ENCODE results near the gene NECAB2. TPM values are rescaled to one million over a fixed set of nuclear protein-coding genes. Genes with fewer than 3 reads are reported as not detected.

Gene NECAB2
- total and polyA plus RNA-seq, 2 of the 8 experiments (the other 6 are each of a cell fraction or from before 2014, with no cell fraction given), result 3.6 to 4.2 TPM

DNA sequence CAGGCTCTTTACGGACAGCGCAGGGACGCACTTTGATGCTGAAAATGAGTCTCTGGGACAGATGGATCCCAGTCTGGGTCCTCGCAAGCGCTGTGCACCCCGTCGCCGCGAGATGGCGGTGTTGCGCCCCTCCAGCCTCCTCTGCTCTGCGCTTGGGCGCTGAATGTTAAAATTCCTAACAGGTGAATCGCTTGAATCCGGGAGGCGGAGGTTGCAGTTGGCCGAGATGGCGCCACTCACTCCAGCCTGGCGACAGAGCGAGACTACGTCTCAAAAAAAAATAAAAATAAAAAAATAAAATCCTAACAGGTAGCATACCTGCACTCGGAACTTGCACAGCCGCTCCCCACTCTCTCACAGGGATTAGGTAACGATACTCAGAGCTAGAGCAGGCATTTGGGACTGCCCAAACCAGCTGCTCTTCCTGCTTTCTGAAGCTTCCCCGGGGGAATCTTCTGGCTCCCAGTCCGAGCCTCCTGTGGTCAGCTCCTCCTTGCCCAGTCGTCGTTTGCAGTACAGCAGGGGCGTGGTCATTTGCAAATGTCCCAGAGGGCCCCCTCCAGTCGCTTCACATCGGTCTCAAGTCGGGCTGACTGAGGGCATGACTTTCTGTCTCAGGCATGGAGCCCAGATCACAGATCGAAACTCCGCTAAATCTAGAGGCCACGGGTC lies 41.2 kb upstream of the NECAB2 start (continued):
- TF ChIP-seq FOSL1 (IDR thresholded peaks at IDR 0.05; ENCODE audit: insufficient read depth, low read depth, low read length) (no peak), TBP (IDR thresholded peaks at IDR 0.05; ENCODE audit: low read depth, low read length) (peak; percentile 59; the same call in 1 of the 2 replicates), POLR2AphosphoS5 (IDR thresholded peaks at IDR 0.05; ENCODE audit: low read depth, low read length) (peak; percentile 51; the same call in 1 of the 2 replicates), SP4 (IDR thresholded peaks at IDR 0.05; ENCODE audit: low read length) (no peak), BRCA1 (IDR thresholded peaks at IDR 0.05; ENCODE audit: low read depth, low read length) (no peak), CBX8 (IDR thresholded peaks at IDR 0.05; ENCODE audit: borderline replicate concordance, low read depth, low read length) (no peak), RBBP5 (IDR thresholded peaks at IDR 0.05; ENCODE audit: borderline replicate concordance, low read depth, low read length) (no peak), KDM5A (IDR thresholded peaks at IDR 0.05; ENCODE audit: low read length) (no peak), SAP30 (IDR thresholded peaks at IDR 0.05; ENCODE audit: insufficient read depth, insufficient replicate concordance, low read length) (no peak), JUND (IDR thresholded peaks at IDR 0.05; ENCODE audit: low read length) (peak; percentile 75; the same call in 1 of the 2 replicates), ATF3 (IDR thresholded peaks at IDR 0.05; ENCODE audit: insufficient read depth, low read depth, low read length) (no peak), CTBP2 (IDR thresholded peaks at IDR 0.05; ENCODE audit: borderline replicate concordance, insufficient read depth, insufficient read length, low read length) (no peak), RAD21 (IDR thresholded peaks at IDR 0.05 in 1 of 2, conservative IDR thresholded peaks at IDR 0.05 in 1 of 2; ENCODE audit: low read depth in 2 of 2, low read length in 2 of 2) (peak; percentile 68 to 76), E2F6 (IDR thresholded peaks at IDR 0.05) (peak; percentile 13; the same call in 1 of the 2 replicates), TAF1 (IDR thresholded peaks at IDR 0.05; ENCODE audit: low read depth, low read length) (peak; percentile 61; the same call in 1 of the 2 replicates), NANOG (IDR thresholded peaks at IDR 0.05; ENCODE audit: insufficient read depth, low read depth, low read length, poor library complexity, severe bottlenecking) (no peak), HDAC6 (IDR thresholded peaks at IDR 0.05; ENCODE audit: low read depth, low read length) (no peak), SUZ12 (IDR thresholded peaks at IDR 0.05; ENCODE audit: low read length) (no peak), JUN (IDR thresholded peaks at IDR 0.05; ENCODE audit: low read depth, low read length) (no peak)
- TF ChIP-seq, protein P1, sequence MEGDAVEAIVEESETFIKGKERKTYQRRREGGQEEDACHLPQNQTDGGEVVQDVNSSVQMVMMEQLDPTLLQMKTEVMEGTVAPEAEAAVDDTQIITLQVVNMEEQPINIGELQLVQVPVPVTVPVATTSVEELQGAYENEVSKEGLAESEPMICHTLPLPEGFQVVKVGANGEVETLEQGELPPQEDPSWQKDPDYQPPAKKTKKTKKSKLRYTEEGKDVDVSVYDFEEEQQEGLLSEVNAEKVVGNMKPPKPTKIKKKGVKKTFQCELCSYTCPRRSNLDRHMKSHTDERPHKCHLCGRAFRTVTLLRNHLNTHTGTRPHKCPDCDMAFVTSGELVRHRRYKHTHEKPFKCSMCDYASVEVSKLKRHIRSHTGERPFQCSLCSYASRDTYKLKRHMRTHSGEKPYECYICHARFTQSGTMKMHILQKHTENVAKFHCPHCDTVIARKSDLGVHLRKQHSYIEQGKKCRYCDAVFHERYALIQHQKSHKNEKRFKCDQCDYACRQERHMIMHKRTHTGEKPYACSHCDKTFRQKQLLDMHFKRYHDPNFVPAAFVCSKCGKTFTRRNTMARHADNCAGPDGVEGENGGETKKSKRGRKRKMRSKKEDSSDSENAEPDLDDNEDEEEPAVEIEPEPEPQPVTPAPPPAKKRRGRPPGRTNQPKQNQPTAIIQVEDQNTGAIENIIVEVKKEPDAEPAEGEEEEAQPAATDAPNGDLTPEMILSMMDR (IDR thresholded peaks at IDR 0.05; ENCODE audit: control extremely low read depth in 1 of 3, insufficient read depth in 1 of 3, low read depth in 1 of 3, low read length in 3 of 3), result peak; percentile 83 to 96 (median 96)
